Gastroesophageal sphincter (tissue), 4 donors: ENCODE data around the gene PCCB. TPM values are rescaled to one million over a fixed set of nuclear protein-coding genes. Genes with fewer than 3 reads are reported as not detected.
"Not testable (repeated sequence)": the region's sequence is repeated elsewhere in the genome, so short reads cannot be mapped to it uniquely, and the experiment has no call there.

Experiments used
- ATAC-seq: fragments of 150-250 bp; one replicate; pipeline ENCODE4 v1.9.1; 2016; ENCODE audit warnings: mild to moderate bottlenecking, moderate library complexity
- H3K27ac ChIP-seq, 4 donors: fragments of 200-600 bp; sonication (generic) in 3 of 4; 1 replicate in 3 of 4; 2 replicates in 1 of 4; pipeline ENCODE4 v1.5.1; 2016 to 2019
- H3K27me3 ChIP-seq: fragments of 200-600 bp; sonication (generic); one replicate; pipeline ENCODE4 v1.5.1; 2019
- H3K36me3 ChIP-seq, 2 donors: fragments of 200-600 bp; sonication (generic); one replicate each; pipeline ENCODE4 v1.5.1; 2019; ENCODE audit warnings: control low read depth in 1 of 2
- H3K4me1 ChIP-seq, 3 donors: fragments of 200-600 bp; sonication (generic); 1 replicate in 2 of 3; 2 replicates in 1 of 3; pipeline ENCODE4 v1.5.1; 2016 to 2019; ENCODE audit warnings: control low read depth in 2 of 3
- H3K4me3 ChIP-seq, 2 donors: fragments of 200-600 bp; sonication (generic); one replicate each; pipeline ENCODE4 v1.5.1; 2019; ENCODE audit warnings: mild to moderate bottlenecking in 1 of 2, moderate library complexity in 1 of 2
- H3K9me3 ChIP-seq, 3 donors: fragments of 200-600 bp; sonication (generic); one replicate each; pipeline ENCODE4 v1.5.1; 2017 to 2019; ENCODE audit warnings: control low read depth in 2 of 3
- EP300 ChIP-seq: sonication (generic); formaldehyde crosslinking; IDR thresholded peaks from one replicate; pipeline ENCODE4 v1.6.1; 2017; ENCODE audit warnings: antibody characterized with exemption, mild to moderate bottlenecking
- POLR2A ChIP-seq, 2 donors: fragments of 450-650 bp; IDR thresholded peaks; one replicate each; pipeline ENCODE4 v1.6.1; 2017; ENCODE audit warnings: antibody characterized with exemption in 2 of 2, mild to moderate bottlenecking in 2 of 2, moderate library complexity in 1 of 2
- POLR2AphosphoS5 ChIP-seq: sonication (generic); formaldehyde crosslinking; IDR thresholded peaks from one replicate; pipeline ENCODE4 v1.6.1; 2017; ENCODE audit warnings: antibody characterized with exemption
- WGBS, 2 donors: methylation state at CpG; one replicate each; pipeline ENCODE4 v1.1.5; 2018; ENCODE audit warnings: low coverage in 1 of 2; 5-methylcytosine and 5-hydroxymethylcytosine counted together
- total RNA-seq, 4 donors: library from RNA; depleted of rRNA; stranded (reverse); fragments of >200 nt; gene quantifications; one replicate each; pipeline ENCODE4 v1.1.0, GENCODE V29; 2016
- TF ChIP-seq, protein P1 (sequence below), 4 experiments: fragments of 200-600 bp in 2 of 4; fragments of 450-650 bp in 2 of 4; sonication (generic) in 1 of 4; IDR thresholded peaks; one replicate each; pipeline ENCODE4 v1.5.1; 2017 to 2019; ENCODE audit warnings: antibody characterized with exemption in 4 of 4, mild to moderate bottlenecking in 2 of 4, moderate library complexity in 2 of 4

Gene PCCB
- total RNA-seq, 4 donors from 2014 or later, result 23.7 to 42.8 (median 31.3) TPM

DNA sequence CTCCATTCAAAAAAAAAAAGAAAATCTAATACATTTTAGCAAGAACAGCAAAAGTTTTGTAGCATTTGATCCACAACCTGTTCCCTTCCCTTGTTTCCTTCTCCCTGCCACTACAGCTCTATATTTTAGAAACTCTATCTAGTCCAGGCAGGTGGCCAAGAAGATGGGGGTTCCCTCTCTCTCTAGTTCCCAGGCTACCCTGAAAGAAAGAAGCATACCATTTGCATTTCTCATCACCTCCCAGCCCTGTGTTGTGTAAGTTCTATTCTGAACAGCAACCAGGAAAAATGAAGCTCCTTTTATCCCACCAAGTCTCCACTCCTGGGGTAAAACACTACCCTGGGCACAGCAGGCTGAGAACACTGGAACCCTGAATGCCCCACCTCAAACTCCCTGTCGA, 100.0 kb downstream of the PCCB start:
- Histone ChIP-seq H3K4me1 (peaks cover 3 to 27% (median 4%) of the 10 kb centered on the region in 3 donors), H3K9me3 (no peaks in the 10 kb centered on the region), H3K36me3 (peaks cover 0 to 21% of the 10 kb centered on the region in 2 donors), H3K4me3 (no peak overlapping the region), H3K27ac (peak overlapping the region; percentile 35 to 74 (median 70)), H3K27me3 (no peaks in the 10 kb centered on the region)
- TF ChIP-seq POLR2AphosphoS5, result peak; percentile 20
- TF ChIP-seq EP300, result no peak
- no peak for TF ChIP-seq POLR2A (IDR thresholded peaks at IDR 0.05)
- WGBS, 2 donors, result no CpG with 5 or more reads among the region's 1 CpG
- ATAC-seq, result peak; percentile 72

DNA sequence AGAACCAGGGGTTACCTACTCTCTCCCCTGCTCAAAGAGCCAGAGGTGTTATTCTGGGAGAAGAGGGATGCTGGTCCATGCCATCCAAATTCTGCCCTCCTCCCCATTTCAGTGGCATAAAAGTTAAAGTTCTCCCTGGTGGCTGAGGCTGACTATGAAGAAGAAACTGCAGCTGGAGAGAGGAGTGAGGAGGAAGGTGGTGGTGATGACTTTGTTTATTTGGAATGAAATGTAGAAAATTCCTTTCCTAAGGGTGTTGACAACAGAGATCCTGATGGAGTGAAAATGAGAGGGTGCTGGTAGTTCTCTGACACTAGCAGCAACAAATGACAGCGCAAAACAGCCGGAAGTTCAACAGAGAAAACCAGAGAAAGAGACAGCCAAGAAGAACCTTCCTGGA, 100.4 kb downstream of the PCCB start:
- H3K9me3 ChIP-seq, result no peaks in the 10 kb centered on the region
- H3K4me1 ChIP-seq, result peaks cover 3 to 27% (median 4%) of the 10 kb centered on the region in 3 donors
- 0 to 32% methylated on average over 1 to 2 of the region's 2 CpGs for WGBS, 2 donors
- no peak for ATAC-seq
- H3K27ac ChIP-seq, result peak overlapping the region; percentile 35 to 74 (median 70)
- H3K27me3 ChIP-seq, result no peaks in the 10 kb centered on the region
- H3K36me3 ChIP-seq, result peaks cover 0 to 21% of the 10 kb centered on the region in 2 donors
- TF ChIP-seq POLR2A (IDR thresholded peaks at IDR 0.05), result no peak
- no peak for TF ChIP-seq EP300
- TF ChIP-seq, protein P1, sequence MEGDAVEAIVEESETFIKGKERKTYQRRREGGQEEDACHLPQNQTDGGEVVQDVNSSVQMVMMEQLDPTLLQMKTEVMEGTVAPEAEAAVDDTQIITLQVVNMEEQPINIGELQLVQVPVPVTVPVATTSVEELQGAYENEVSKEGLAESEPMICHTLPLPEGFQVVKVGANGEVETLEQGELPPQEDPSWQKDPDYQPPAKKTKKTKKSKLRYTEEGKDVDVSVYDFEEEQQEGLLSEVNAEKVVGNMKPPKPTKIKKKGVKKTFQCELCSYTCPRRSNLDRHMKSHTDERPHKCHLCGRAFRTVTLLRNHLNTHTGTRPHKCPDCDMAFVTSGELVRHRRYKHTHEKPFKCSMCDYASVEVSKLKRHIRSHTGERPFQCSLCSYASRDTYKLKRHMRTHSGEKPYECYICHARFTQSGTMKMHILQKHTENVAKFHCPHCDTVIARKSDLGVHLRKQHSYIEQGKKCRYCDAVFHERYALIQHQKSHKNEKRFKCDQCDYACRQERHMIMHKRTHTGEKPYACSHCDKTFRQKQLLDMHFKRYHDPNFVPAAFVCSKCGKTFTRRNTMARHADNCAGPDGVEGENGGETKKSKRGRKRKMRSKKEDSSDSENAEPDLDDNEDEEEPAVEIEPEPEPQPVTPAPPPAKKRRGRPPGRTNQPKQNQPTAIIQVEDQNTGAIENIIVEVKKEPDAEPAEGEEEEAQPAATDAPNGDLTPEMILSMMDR (IDR thresholded peaks at IDR 0.05), result no peak
- no peak for TF ChIP-seq POLR2AphosphoS5
- no peak overlapping the region for H3K4me3 ChIP-seq

DNA sequence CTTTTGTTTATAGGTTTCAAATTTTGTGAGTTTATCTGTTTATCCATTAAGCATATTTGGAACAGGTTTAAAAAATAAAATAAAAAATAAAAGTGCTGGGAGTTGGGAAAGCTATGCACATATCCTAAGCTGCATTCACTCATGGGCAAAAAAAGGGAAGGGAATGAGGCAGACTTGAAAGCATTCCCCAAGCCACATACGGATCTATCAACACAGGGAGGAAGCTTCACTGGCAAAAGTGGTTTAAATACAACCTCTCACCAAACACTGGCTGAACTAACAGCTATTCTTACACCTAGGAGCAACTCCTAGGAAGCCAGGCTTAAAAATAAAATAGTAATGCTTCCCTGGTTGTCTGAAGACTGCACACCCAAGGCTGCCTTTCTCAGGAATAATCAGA, 101.2 kb downstream of the PCCB start:
- Histone ChIP-seq H3K4me1 (peaks cover 3 to 27% (median 4%) of the 10 kb centered on the region in 3 donors), H3K27ac (peak overlapping the region in 2 of 4 donors; percentile 69 to 74), H3K36me3 (peaks cover 0 to 24% of the 10 kb centered on the region in 2 donors), H3K9me3 (no peaks in the 10 kb centered on the region), H3K27me3 (no peaks in the 10 kb centered on the region), H3K4me3 (no peak overlapping the region)
- 50% methylated on average over 1 of the region's 1 CpG; no CpG with 5 or more reads in 1 of the 2 donors for WGBS, 2 donors
- no peak for ATAC-seq
- no peak for TF ChIP-seq POLR2AphosphoS5
- TF ChIP-seq, protein P1 (IDR thresholded peaks at IDR 0.05), result no peak
- TF ChIP-seq POLR2A (IDR thresholded peaks at IDR 0.05), result no peak
- no peak for TF ChIP-seq EP300

DNA sequence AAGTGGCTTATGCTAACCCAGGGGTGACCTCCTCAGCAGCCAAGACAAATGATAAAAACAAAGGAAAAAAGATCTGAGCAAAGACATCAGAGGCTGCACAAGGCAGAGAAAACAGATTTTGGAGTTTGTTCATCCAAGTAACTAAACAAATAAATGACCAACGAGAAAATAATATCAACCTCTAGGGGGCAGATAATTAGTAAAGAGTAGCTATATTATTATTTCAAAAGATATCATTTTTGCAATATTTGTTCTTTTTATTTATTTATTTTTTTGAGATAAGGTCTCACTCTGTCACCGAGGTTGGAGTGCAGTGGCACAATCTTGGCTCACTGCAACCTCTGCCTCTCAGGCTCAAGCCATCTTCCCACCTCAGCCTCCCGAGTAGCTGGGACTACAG, 101.8 kb downstream of the PCCB start:
- H3K27ac ChIP-seq, result peak overlapping the region in 2 of 4 donors; percentile 69 to 74
- ATAC-seq, result no peak
- H3K4me1 ChIP-seq, result peaks cover 3 to 27% (median 4%) of the 10 kb centered on the region in 3 donors
- peaks cover 0 to 29% of the 10 kb centered on the region in 2 donors for H3K36me3 ChIP-seq
- no peaks in the 10 kb centered on the region for H3K27me3 ChIP-seq
- WGBS, 2 donors, result 41 to 74% methylated on average over 3 of the region's 3 CpGs
- H3K4me3 ChIP-seq, result no peak overlapping the region
- H3K9me3 ChIP-seq, result no peaks in the 10 kb centered on the region
- TF ChIP-seq EP300, result no peak
- TF ChIP-seq POLR2AphosphoS5, result no peak

DNA sequence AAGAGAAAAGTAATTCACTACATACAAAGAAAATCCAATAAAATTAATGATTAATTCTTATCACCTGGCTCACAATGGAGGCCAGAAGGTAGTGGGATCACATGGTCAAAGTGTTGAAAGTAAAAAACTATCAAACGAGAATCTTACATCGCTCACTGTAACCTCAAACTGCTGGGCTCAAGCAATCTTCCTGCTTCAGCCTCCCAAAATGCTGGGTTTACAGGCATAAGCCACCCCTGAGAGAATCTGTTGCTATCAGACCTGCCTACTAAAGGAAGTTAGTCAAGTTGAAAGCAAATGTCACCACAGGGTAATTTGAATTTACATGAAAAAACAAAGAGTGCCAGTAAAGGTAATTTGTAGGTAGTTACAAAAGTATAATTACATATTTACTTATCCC, 103.3 kb downstream of the PCCB start:
- Histone ChIP-seq H3K27me3 (no peaks in the 10 kb centered on the region), H3K27ac (no peak overlapping the region), H3K9me3 (no peaks in the 10 kb centered on the region), H3K4me3 (no peak overlapping the region), H3K4me1 (peaks cover 3 to 27% (median 4%) of the 10 kb centered on the region in 3 donors), H3K36me3 (peaks cover 0 to 25% of the 10 kb centered on the region in 2 donors)
- ATAC-seq, result no peak
- 84% methylated on average over 2 of the region's 2 CpGs; no CpG with 5 or more reads in 1 of the 2 donors for WGBS, 2 donors
- TF ChIP-seq EP300 (no peak), POLR2A (IDR thresholded peaks at IDR 0.05) (no peak), POLR2AphosphoS5 (no peak)
- TF ChIP-seq, protein P1 (IDR thresholded peaks at IDR 0.05), result no peak

DNA sequence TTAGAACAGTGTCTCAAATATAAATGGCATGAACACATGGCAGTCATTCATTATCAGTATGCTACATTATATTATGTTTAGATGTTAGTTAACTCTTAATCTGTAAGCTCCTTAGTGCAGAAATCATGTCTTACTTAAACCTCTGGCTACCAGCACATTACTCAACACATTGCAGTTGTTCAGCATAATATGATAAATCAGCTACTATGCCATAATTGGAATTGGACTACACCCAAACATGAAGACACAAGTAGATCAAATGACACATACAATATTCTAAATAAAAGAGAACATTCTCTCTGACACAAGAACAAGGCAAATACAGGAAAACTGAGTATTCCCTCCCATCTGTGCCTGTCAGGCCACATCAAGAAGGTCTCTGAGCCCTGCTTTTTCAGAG, 116.1 kb downstream of the PCCB start:
- H3K4me1 ChIP-seq, result no peaks in the 10 kb centered on the region
- no peak overlapping the region for H3K4me3 ChIP-seq
- H3K27me3 ChIP-seq, result no peaks in the 10 kb centered on the region
- H3K36me3 ChIP-seq, result peaks cover 0 to 34% of the 10 kb centered on the region in 2 donors
- no peaks in the 10 kb centered on the region for H3K9me3 ChIP-seq
- ATAC-seq, result no peak
- H3K27ac ChIP-seq, result no peak overlapping the region
- no peak for TF ChIP-seq POLR2AphosphoS5
- TF ChIP-seq POLR2A (IDR thresholded peaks at IDR 0.05), result no peak
- TF ChIP-seq EP300, result no peak
- TF ChIP-seq, protein P1 (IDR thresholded peaks at IDR 0.05), result no peak

DNA sequence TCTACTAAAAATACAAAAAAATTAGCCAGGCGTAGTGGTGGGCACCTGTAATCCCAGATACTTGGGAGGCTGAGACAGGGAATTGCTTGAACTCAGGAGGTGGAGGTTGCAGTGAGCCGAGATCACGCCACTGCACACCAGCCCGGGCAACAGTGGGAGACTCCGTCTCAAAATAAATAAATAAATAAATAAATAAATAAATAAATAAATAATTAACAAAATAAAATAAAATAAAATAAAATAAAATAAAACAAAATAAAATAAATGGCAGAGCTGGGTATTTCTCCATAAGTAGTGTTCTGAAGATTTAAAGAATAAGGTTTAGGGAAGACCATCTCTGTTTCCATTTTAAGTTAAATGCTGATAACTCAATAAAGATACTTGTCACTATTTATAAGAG, 125.7 kb downstream of the PCCB start:
- H3K27me3 ChIP-seq, ATAC-seq, H3K4me3 ChIP-seq, H3K4me1 ChIP-seq, H3K27ac ChIP-seq, H3K9me3 ChIP-seq: not testable (repeated sequence)
- H3K36me3 ChIP-seq, result peaks cover 0 to 20% of the 10 kb centered on the region in 2 donors
- WGBS, 2 donors, result 95 to 100% methylated on average over 1 to 5 of the region's 5 CpGs
